ENCODE results near the gene HYAL3.
A peak's percentile ranks its signal among the peaks of the same experiment; 100 is the strongest.
"Not testable (repeated sequence)": the region's sequence is repeated elsewhere in the genome, so short reads cannot be mapped to it uniquely, and the experiment has no call there.

HYAL3 gene

GRCh38 chr3:50268703-50269451, 30.3 kb downstream of the HYAL3 start, which contains the start of gene SEMA3B:
Gene SEMA3B, plus strand, starts transcription at chr3:50269147. Its CDS starts 94 bp downstream, at chr3:50269241.
- no peak for DNase-seq

GRCh38 chr3:50268276-50268675, 30.9 kb downstream of the HYAL3 start:
- no peak for DNase-seq

- no peak for DNase-seq
These were observed 31.8 kb downstream of the HYAL3 start for GRCh38 chr3:50267280-50267913.

GRCh38 chr3:50266836-50267235, 32.4 kb downstream of the HYAL3 start:
- no peak for DNase-seq

- DNase-seq: no peak
These were observed 33.2 kb downstream of the HYAL3 start for GRCh38 chr3:50266017-50266416.

GRCh38 chr3:50265571-50265970, 33.6 kb downstream of the HYAL3 start:
- DNase-seq: no peak

GRCh38 chr3:50264964-50265485, 34.2 kb downstream of the HYAL3 start:
- DNase-seq: no peak

GRCh38 chr3:50264383-50264963, 34.7 kb downstream of the HYAL3 start:
- DNase-seq: no peak

- no peak for DNase-seq
These were observed 35.5 kb downstream of the HYAL3 start for GRCh38 chr3:50263478-50264382.

- DNase-seq: no peak
These were observed 36.4 kb downstream of the HYAL3 start for GRCh38 chr3:50262778-50263177.

- DNase-seq: not testable (repeated sequence)
These were observed 37.0 kb downstream of the HYAL3 start for GRCh38 chr3:50262200-50262599.

GRCh38 chr3:50261505-50261904, 37.7 kb downstream of the HYAL3 start:
- DNase-seq: no peak

GRCh38 chr3:50260942-50261441, 38.2 kb downstream of the HYAL3 start:
- DNase-seq: no peak

GRCh38 chr3:50260027-50260941, 38.9 kb downstream of the HYAL3 start:
- peak; percentile 75 for DNase-seq

GRCh38 chr3:50259432-50260026, 39.7 kb downstream of the HYAL3 start:
- DNase-seq: no peak

GRCh38 chr3:50258979-50259378, 40.2 kb downstream of the HYAL3 start:
- no peak for DNase-seq

- DNase-seq: no peak
These were observed 41.0 kb downstream of the HYAL3 start for GRCh38 chr3:50258029-50258680.

GRCh38 chr3:50256978-50257890, 42.0 kb downstream of the HYAL3 start:
- no peak for DNase-seq

- DNase-seq: no peak
These were observed 44.0 kb downstream of the HYAL3 start for GRCh38 chr3:50255251-50255615.

All from CD4-positive, alpha-beta T cell treated with Interleukin-4 for 4 hours (primary cell).